Measurements from ENCODE around the gene KLC4.

GRCh38 chr6:43011207-43011606, 48.2 kb upstream of the KLC4 start:
- TF ChIP-seq POLR2A (IDR thresholded peaks at IDR 0.05) (no peak), CTCF (IDR thresholded peaks at IDR 0.05) (no peak)
